ENCODE measurements around the gene ABCC9. TPM values are rescaled to one million over a fixed set of nuclear protein-coding genes. Genes with fewer than 3 reads are reported as not detected.

ABCC9 gene
- total and polyA plus RNA-seq, 2 experiments from 2014 or later, result 0.22 to 0.48 TPM

DNA sequence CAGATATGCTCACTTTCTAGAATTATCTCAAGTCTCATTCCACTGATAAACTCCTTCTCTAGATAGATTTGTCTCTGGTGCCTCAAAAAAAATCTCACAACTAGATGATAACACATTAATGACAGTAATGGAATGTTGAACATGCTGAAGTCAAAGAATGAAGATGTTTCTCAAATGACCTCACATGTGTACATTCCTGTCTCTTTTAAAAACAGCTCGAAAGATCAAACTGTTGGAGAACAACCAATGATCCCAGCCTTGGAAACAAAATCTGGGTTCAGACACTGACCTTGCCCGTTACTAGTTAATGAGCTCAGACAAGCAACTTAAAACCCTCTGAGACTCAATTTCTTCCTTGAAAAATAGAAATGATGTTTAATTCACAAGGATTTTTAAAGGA, 122.0 kb downstream of the ABCC9 start:
- no peaks in the 10 kb centered on the region for H3K27me3 ChIP-seq
- H3K4me3 ChIP-seq, result no peak overlapping the region
- no peaks in the 10 kb centered on the region for H3K36me3 ChIP-seq
- no peak for TF ChIP-seq CTCF (IDR thresholded peaks at IDR 0.05; ENCODE audit: low read depth, low read length)
- H3K27ac ChIP-seq, result no peak overlapping the region
- H3K4me1 ChIP-seq (ENCODE audit: low read depth), result peaks cover 4% of the 10 kb centered on the region
- DNase-seq (ENCODE audit: low read depth in 1 of 2, low spot score in 1 of 2), result no peak
- H3K9me3 ChIP-seq (ENCODE audit: low read depth), result no peaks in the 10 kb centered on the region

DNA sequence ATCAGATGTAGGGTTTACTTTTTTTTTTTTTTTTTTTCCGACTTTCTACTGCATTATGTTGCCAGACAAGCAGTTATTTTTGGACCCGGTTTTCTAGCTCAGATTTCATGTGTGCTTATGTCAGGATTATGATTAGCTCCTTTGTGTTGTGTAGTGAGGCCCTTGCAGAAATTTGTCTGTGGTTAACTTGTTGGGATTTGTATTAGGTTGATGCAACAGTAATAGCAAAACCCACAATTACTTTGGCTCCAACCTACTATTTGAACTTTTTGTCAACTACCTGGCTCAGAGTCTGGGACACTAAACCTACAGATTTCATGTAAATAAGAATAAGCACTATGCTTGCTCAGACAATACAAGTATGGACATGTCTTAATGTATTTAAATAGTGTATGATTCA, 122.6 kb downstream of the ABCC9 start:
- DNase-seq (ENCODE audit: low read depth in 1 of 2, low spot score in 1 of 2), result peak in 1 of 2 donors; percentile 29
- Histone ChIP-seq H3K9me3 (ENCODE audit: low read depth) (no peaks in the 10 kb centered on the region), H3K36me3 (no peaks in the 10 kb centered on the region), H3K27me3 (no peaks in the 10 kb centered on the region), H3K27ac (no peak overlapping the region), H3K4me3 (no peak overlapping the region), H3K4me1 (ENCODE audit: low read depth) (peaks cover 4% of the 10 kb centered on the region)
- no peak for TF ChIP-seq CTCF (IDR thresholded peaks at IDR 0.05; ENCODE audit: low read depth, low read length)

DNA sequence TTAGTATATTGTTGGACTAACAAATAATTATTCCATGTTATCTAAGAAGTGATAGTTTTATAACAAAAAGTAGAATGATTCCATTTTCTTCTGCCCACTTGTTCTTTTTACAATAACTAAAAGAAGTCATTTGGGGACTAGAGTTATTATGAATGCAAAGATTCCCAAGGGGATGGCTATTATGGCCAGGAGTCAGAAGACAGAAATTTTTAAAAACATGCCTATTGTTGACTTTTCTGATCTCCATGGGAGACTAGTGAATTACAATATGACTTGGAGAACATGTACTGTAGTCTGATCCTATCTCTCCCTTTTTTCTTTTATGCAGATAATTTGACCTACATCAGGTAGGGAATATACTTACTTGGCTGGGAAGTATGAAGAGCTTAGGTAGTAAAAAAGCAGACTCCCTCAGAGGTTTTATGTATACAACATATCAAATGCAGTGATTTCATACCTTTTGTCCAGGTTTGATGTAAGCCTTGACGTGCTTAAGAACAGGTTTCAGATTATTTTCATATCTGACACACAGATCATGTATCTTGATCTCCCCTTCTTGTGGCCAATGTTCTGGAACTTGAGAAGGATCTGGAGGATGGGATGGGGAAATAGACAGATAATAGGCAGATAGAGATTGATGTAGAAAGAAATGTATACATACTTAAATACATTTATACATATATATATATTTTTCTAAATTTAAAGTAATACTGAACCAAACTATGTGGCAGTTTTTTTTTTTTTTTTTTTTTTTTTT, 125.7 kb downstream of the ABCC9 start:
- H3K27ac ChIP-seq, result no peak overlapping the region
- H3K9me3 ChIP-seq (ENCODE audit: low read depth), result no peaks in the 10 kb centered on the region
- peaks cover 4% of the 10 kb centered on the region for H3K4me1 ChIP-seq (ENCODE audit: low read depth)
- H3K27me3 ChIP-seq, result no peaks in the 10 kb centered on the region
- H3K4me3 ChIP-seq, result no peak overlapping the region
- DNase-seq (ENCODE audit: low read depth in 1 of 2, low spot score in 1 of 2), result no peak
- no peak for TF ChIP-seq CTCF (IDR thresholded peaks at IDR 0.05; ENCODE audit: low read depth, low read length)
- H3K36me3 ChIP-seq, result no peaks in the 10 kb centered on the region

DNA sequence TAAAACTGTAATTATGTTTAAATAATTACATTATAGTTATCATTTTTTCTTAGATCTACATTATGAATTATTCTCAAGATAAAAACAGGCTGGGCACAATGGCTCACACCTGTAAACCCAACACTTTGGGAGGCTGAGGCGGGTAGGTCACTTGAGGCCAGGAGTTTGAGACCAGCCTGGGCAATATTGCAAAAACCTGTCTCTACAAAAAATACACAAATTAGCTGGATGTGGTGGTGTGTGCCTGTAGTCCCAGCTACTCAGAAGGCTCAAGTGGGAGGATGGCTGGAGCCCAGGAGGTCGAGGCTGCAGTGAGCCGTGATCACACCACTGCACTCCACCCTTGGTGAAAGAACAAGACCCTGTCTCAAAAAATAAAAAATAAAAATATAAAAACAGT, 126.4 kb downstream of the ABCC9 start:
- H3K36me3 ChIP-seq, result no peaks in the 10 kb centered on the region
- peaks cover 4% of the 10 kb centered on the region for H3K4me1 ChIP-seq (ENCODE audit: low read depth)
- TF ChIP-seq CTCF (IDR thresholded peaks at IDR 0.05; ENCODE audit: low read depth, low read length), result no peak
- no peaks in the 10 kb centered on the region for H3K9me3 ChIP-seq (ENCODE audit: low read depth)
- H3K27ac ChIP-seq, result no peak overlapping the region
- H3K4me3 ChIP-seq, result no peak overlapping the region
- H3K27me3 ChIP-seq, result no peaks in the 10 kb centered on the region
- DNase-seq (ENCODE audit: low read depth in 1 of 2, low spot score in 1 of 2), result no peak

GRCh38 chr12:21814327-21814726, 126.9 kb downstream of the ABCC9 start:
- no peaks in the 10 kb centered on the region for H3K36me3 ChIP-seq
- no peaks in the 10 kb centered on the region for H3K9me3 ChIP-seq (ENCODE audit: low read depth)
- TF ChIP-seq CTCF (IDR thresholded peaks at IDR 0.05; ENCODE audit: low read depth, low read length), result no peak
- DNase-seq (ENCODE audit: low read depth in 1 of 2, low spot score in 1 of 2), result no peak
- H3K27me3 ChIP-seq, result no peaks in the 10 kb centered on the region
- no peak overlapping the region for H3K4me3 ChIP-seq
- no peak overlapping the region for H3K27ac ChIP-seq
- H3K4me1 ChIP-seq (ENCODE audit: low read depth), result peaks cover 4% of the 10 kb centered on the region

All from cardiac muscle cell (in vitro differentiated cells and primary cell).